GM21526 (cell line): ENCODE data around the gene PTPN14.

Source experiments
- ATAC-seq: cut with Tn5 transposase; IDR thresholded peaks from one replicate; pipeline ENCODE4 v1.9.1; 2021; ENCODE audit warnings: moderate library complexity; ENCODE audit not compliant: unreplicated experiment, low FRiP score

PTPN14 gene

GRCh38 chr1:214439352-214440119, 111.9 kb downstream of the PTPN14 start:
- peak; percentile 91 for ATAC-seq

- ATAC-seq: no peak
These were observed 112.9 kb downstream of the PTPN14 start for GRCh38 chr1:214438530-214438929.

GRCh38 chr1:214438075-214438474, 113.3 kb downstream of the PTPN14 start:
- no peak for ATAC-seq

- no peak for ATAC-seq
These were observed 115.5 kb downstream of the PTPN14 start for GRCh38 chr1:214435867-214436266.

- ATAC-seq: no peak
These were observed 119.2 kb downstream of the PTPN14 start for GRCh38 chr1:214432245-214432644.

- ATAC-seq: no peak
These were observed 121.2 kb downstream of the PTPN14 start for GRCh38 chr1:214429951-214430770.

- ATAC-seq: peak; percentile 89
These were observed 123.5 kb downstream of the PTPN14 start for GRCh38 chr1:214427871-214428277.

- no peak for ATAC-seq
These were observed 125.0 kb downstream of the PTPN14 start for GRCh38 chr1:214426426-214426812.

GRCh38 chr1:214425716-214426425, 125.5 kb downstream of the PTPN14 start:
- no peak for ATAC-seq

GRCh38 chr1:214425101-214425500, 126.3 kb downstream of the PTPN14 start:
- ATAC-seq: no peak

- ATAC-seq: no peak
These were observed 128.4 kb downstream of the PTPN14 start for GRCh38 chr1:214423045-214423444.

GRCh38 chr1:214422137-214422671, 129.2 kb downstream of the PTPN14 start:
- no peak for ATAC-seq

- no peak for ATAC-seq
These were observed 130.6 kb downstream of the PTPN14 start for GRCh38 chr1:214420833-214421232.

- no peak for ATAC-seq
These were observed 131.1 kb downstream of the PTPN14 start for GRCh38 chr1:214420341-214420740.

- ATAC-seq: no peak
These were observed 131.8 kb downstream of the PTPN14 start for GRCh38 chr1:214419650-214420049.

- ATAC-seq: no peak
These were observed 133.0 kb downstream of the PTPN14 start for GRCh38 chr1:214418391-214418790.

- ATAC-seq: no peak
These were observed 133.7 kb downstream of the PTPN14 start for GRCh38 chr1:214417545-214418210.

- no peak for ATAC-seq
These were observed 134.5 kb downstream of the PTPN14 start for GRCh38 chr1:214416858-214417257.

- no peak for ATAC-seq
These were observed 135.0 kb downstream of the PTPN14 start for GRCh38 chr1:214416417-214416816.

GRCh38 chr1:214415131-214415530, 136.3 kb downstream of the PTPN14 start:
- no peak for ATAC-seq
